WTC11 (cell line): Measurements from ENCODE around the gene TMEM258. TPM values are rescaled to one million over a fixed set of nuclear protein-coding genes. Genes with fewer than 3 reads are reported as not detected.

ENCODE experiments used
- AR ChIP-seq: fragments of 250-450 bp; sonication (Bioruptor Pico); IDR thresholded peaks from 2 replicates; pipeline ENCODE4 v1.9.0; 2021; ENCODE audit warnings: mild to moderate bottlenecking
- ATF3 ChIP-seq: sonication (generic); formaldehyde crosslinking; conservative IDR thresholded peaks from 2 replicates; pipeline ENCODE4 v1.8.1; 2022; ENCODE audit warnings: mild to moderate bottlenecking, missing genetic modification reagents
- CREM ChIP-seq: sonication (generic); formaldehyde crosslinking; IDR thresholded peaks from 2 replicates; pipeline ENCODE4 v1.8.1; 2022; ENCODE audit warnings: mild to moderate bottlenecking, missing genetic modification reagents, moderate library complexity
- EMX1 ChIP-seq: fragments of 250-450 bp; sonication (Bioruptor Pico); IDR thresholded peaks from 2 replicates; pipeline ENCODE4 v1.8.0; 2021; ENCODE audit warnings: mild to moderate bottlenecking
- FOXP1 ChIP-seq: sonication (generic); formaldehyde crosslinking; IDR thresholded peaks from 2 replicates; pipeline ENCODE4 v1.8.0; 2022; ENCODE audit warnings: missing genetic modification reagents, mild to moderate bottlenecking, moderate library complexity, borderline replicate concordance
- GTF2I ChIP-seq: fragments of 250-450 bp; sonication (Bioruptor Pico); conservative IDR thresholded peaks from 2 replicates; pipeline ENCODE4 v1.4.0; 2021; ENCODE audit warnings: mild to moderate bottlenecking
- IRF2 ChIP-seq: sonication (generic); formaldehyde crosslinking; IDR thresholded peaks from 2 replicates; pipeline ENCODE4 v1.8.0; 2022; ENCODE audit warnings: low read depth, missing genetic modification reagents, borderline replicate concordance
- MXD4 ChIP-seq: fragments of 250-450 bp; sonication (Bioruptor Pico); IDR thresholded peaks from 2 replicates; pipeline ENCODE4 v1.8.0; 2021; ENCODE audit warnings: mild to moderate bottlenecking, moderate library complexity, borderline replicate concordance
- MYBL2 ChIP-seq: sonication (generic); formaldehyde crosslinking; IDR thresholded peaks from 2 replicates; pipeline ENCODE4 v1.8.1; 2023; ENCODE audit warnings: mild to moderate bottlenecking, moderate library complexity, missing genetic modification reagents
- NR2C2 ChIP-seq: sonication (generic); formaldehyde crosslinking; IDR thresholded peaks from 2 replicates; pipeline ENCODE4 v1.8.0; 2022; ENCODE audit warnings: mild to moderate bottlenecking, missing genetic modification reagents
- RELA ChIP-seq: sonication (generic); formaldehyde crosslinking; IDR thresholded peaks from 2 replicates; pipeline ENCODE4 v1.8.1; 2022; ENCODE audit warnings: missing genetic modification reagents, mild to moderate bottlenecking, borderline replicate concordance
- SP1 ChIP-seq: sonication (generic); formaldehyde crosslinking; conservative IDR thresholded peaks from 2 replicates; pipeline ENCODE4 v1.8.1; 2022; ENCODE audit warnings: missing genetic modification reagents
- ZNF232 ChIP-seq: sonication (generic); formaldehyde crosslinking; IDR thresholded peaks from 2 replicates; pipeline ENCODE4 v1.8.0; 2022; ENCODE audit warnings: mild to moderate bottlenecking, missing genetic modification reagents
- ZNF281 ChIP-seq: sonication (generic); formaldehyde crosslinking; IDR thresholded peaks from 2 replicates; pipeline ENCODE4 v1.8.0; 2023; ENCODE audit warnings: mild to moderate bottlenecking, missing genetic modification reagents
- ZNF425 ChIP-seq: fragments of 250-450 bp; sonication (Bioruptor Pico); conservative IDR thresholded peaks from 2 replicates; pipeline ENCODE4 v1.9.0; 2021; ENCODE audit warnings: mild to moderate bottlenecking
- total RNA-seq: library from RNA; stranded (reverse); gene quantifications from 3 replicates; pipeline ENCODE4 v1.2.3, GENCODE V29; 2021
- TF ChIP-seq, protein P1 (sequence below): fragments of 200-600 bp; IDR thresholded peaks from 2 replicates; pipeline ENCODE4 v1.8.0; 2022; ENCODE audit warnings: antibody characterized with exemption
- TF ChIP-seq, protein P2 (sequence below): sonication (generic); formaldehyde crosslinking; IDR thresholded peaks from 2 replicates; pipeline ENCODE4 v1.8.0; 2022; ENCODE audit warnings: mild to moderate bottlenecking, missing genetic modification reagents
- TF ChIP-seq, protein P3 (sequence below): sonication (generic); formaldehyde crosslinking; IDR thresholded peaks from 2 replicates; pipeline ENCODE4 v1.8.1; 2022; ENCODE audit warnings: mild to moderate bottlenecking, missing genetic modification reagents, moderate library complexity, borderline replicate concordance
- TF ChIP-seq, protein P4 (sequence below): sonication (generic); formaldehyde crosslinking; conservative IDR thresholded peaks from 2 replicates; pipeline ENCODE4 v1.8.1; 2023; ENCODE audit warnings: mild to moderate bottlenecking, low read depth, missing genetic modification reagents, moderate library complexity
- TF ChIP-seq, protein P5 (sequence below): sonication (generic); formaldehyde crosslinking; IDR thresholded peaks from 2 replicates; pipeline ENCODE4 v1.8.1; 2022; ENCODE audit warnings: mild to moderate bottlenecking, moderate library complexity, missing genetic modification reagents

The TMEM258 gene
- total RNA-seq, 1 experiment from 2014 or later, result 175 TPM

DNA sequence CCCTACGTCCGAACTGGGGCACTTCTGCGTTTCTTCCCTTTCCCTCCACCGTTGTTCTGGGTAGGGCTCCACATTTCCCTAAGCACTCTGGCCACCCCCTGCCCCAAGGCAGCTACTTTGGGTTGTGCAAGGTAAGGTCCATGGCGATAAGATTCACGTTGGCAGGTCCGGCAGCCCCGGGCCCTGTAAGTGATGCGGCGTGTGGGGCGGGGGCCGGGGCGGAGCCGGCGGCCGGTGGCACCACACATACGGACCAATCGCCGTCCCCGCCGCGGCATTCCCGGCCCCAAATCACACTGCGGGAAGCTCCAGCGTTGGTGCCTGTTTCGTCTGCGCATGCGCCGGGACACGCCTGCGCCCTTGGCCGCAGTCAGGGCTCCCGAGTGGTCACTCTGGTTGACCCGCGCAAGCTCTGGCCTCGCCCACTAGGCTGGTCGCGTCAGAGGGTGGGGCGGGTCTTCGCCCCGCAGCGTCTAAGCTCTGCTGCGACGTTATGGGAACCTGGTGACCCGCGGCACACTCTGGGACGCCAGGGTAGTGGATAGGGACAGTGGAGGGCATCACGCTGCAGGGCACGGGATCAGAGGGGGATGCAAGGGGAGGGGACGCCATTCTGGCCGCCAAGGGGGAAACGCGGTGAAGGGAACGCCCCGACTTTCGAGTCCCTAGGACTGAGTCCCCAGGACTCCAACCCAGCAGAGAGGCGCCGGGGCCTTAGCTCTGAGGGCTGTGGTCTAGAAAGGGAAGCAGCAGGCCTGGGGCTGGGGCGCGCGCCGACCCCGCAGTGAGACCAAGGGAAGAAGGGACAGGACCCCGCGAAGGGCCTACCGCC lies 22.8 kb upstream of the TMEM258 start (continued):
- TF ChIP-seq, protein P1, sequence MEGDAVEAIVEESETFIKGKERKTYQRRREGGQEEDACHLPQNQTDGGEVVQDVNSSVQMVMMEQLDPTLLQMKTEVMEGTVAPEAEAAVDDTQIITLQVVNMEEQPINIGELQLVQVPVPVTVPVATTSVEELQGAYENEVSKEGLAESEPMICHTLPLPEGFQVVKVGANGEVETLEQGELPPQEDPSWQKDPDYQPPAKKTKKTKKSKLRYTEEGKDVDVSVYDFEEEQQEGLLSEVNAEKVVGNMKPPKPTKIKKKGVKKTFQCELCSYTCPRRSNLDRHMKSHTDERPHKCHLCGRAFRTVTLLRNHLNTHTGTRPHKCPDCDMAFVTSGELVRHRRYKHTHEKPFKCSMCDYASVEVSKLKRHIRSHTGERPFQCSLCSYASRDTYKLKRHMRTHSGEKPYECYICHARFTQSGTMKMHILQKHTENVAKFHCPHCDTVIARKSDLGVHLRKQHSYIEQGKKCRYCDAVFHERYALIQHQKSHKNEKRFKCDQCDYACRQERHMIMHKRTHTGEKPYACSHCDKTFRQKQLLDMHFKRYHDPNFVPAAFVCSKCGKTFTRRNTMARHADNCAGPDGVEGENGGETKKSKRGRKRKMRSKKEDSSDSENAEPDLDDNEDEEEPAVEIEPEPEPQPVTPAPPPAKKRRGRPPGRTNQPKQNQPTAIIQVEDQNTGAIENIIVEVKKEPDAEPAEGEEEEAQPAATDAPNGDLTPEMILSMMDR, result no peak
- TF ChIP-seq ZNF232 (no peak; the same call in 1 of the 2 replicates), SP1 (peak; percentile 94), MXD4 (no peak), CREM (peak; percentile 70; the same call in 1 of the 2 replicates), AR (CRISPR knock-in tag) (no peak; the same call in 1 of the 2 replicates), ATF3 (CRISPR knock-in tag) (no peak), ZNF281 (CRISPR knock-in tag) (no peak), MYBL2 (peak; percentile 79; the same call in 1 of the 2 replicates), RELA (CRISPR knock-in tag) (0 out of 2 replicates have a peak, but pooled peaks have one; percentile 42), FOXP1 (CRISPR knock-in tag) (peak; percentile 68; the same call in 1 of the 2 replicates), ZNF425 (no peak), NR2C2 (CRISPR knock-in tag) (no peak), IRF2 (CRISPR knock-in tag) (no peak), GTF2I (CRISPR knock-in tag) (no peak), EMX1 (CRISPR knock-in tag) (0 out of 2 replicates have a peak, but pooled peaks have one; percentile 34)
- TF ChIP-seq, protein P2, sequence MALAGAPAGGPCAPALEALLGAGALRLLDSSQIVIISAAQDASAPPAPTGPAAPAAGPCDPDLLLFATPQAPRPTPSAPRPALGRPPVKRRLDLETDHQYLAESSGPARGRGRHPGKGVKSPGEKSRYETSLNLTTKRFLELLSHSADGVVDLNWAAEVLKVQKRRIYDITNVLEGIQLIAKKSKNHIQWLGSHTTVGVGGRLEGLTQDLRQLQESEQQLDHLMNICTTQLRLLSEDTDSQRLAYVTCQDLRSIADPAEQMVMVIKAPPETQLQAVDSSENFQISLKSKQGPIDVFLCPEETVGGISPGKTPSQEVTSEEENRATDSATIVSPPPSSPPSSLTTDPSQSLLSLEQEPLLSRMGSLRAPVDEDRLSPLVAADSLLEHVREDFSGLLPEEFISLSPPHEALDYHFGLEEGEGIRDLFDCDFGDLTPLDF (CRISPR knock-in tag), result no peak
- TF ChIP-seq, protein P3, sequence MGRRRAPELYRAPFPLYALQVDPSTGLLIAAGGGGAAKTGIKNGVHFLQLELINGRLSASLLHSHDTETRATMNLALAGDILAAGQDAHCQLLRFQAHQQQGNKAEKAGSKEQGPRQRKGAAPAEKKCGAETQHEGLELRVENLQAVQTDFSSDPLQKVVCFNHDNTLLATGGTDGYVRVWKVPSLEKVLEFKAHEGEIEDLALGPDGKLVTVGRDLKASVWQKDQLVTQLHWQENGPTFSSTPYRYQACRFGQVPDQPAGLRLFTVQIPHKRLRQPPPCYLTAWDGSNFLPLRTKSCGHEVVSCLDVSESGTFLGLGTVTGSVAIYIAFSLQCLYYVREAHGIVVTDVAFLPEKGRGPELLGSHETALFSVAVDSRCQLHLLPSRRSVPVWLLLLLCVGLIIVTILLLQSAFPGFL (CRISPR knock-in tag), result no peak
- TF ChIP-seq, protein P4, sequence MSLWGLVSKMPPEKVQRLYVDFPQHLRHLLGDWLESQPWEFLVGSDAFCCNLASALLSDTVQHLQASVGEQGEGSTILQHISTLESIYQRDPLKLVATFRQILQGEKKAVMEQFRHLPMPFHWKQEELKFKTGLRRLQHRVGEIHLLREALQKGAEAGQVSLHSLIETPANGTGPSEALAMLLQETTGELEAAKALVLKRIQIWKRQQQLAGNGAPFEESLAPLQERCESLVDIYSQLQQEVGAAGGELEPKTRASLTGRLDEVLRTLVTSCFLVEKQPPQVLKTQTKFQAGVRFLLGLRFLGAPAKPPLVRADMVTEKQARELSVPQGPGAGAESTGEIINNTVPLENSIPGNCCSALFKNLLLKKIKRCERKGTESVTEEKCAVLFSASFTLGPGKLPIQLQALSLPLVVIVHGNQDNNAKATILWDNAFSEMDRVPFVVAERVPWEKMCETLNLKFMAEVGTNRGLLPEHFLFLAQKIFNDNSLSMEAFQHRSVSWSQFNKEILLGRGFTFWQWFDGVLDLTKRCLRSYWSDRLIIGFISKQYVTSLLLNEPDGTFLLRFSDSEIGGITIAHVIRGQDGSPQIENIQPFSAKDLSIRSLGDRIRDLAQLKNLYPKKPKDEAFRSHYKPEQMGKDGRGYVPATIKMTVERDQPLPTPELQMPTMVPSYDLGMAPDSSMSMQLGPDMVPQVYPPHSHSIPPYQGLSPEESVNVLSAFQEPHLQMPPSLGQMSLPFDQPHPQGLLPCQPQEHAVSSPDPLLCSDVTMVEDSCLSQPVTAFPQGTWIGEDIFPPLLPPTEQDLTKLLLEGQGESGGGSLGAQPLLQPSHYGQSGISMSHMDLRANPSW (CRISPR knock-in tag), result no peak
- TF ChIP-seq, protein P5, sequence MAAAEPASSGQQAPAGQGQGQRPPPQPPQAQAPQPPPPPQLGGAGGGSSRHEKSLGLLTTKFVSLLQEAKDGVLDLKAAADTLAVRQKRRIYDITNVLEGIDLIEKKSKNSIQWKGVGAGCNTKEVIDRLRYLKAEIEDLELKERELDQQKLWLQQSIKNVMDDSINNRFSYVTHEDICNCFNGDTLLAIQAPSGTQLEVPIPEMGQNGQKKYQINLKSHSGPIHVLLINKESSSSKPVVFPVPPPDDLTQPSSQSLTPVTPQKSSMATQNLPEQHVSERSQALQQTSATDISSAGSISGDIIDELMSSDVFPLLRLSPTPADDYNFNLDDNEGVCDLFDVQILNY (CRISPR knock-in tag), result peak; percentile 86; the same call in 1 of the 2 replicates
